DMS79 (cell line): ENCODE data around the gene RPL35.

Experiments
- DNase-seq: peaks from one replicate; lab custom pipeline; 2025; lab: John Stamatoyannopoulos, UW

The RPL35 gene

DNA sequence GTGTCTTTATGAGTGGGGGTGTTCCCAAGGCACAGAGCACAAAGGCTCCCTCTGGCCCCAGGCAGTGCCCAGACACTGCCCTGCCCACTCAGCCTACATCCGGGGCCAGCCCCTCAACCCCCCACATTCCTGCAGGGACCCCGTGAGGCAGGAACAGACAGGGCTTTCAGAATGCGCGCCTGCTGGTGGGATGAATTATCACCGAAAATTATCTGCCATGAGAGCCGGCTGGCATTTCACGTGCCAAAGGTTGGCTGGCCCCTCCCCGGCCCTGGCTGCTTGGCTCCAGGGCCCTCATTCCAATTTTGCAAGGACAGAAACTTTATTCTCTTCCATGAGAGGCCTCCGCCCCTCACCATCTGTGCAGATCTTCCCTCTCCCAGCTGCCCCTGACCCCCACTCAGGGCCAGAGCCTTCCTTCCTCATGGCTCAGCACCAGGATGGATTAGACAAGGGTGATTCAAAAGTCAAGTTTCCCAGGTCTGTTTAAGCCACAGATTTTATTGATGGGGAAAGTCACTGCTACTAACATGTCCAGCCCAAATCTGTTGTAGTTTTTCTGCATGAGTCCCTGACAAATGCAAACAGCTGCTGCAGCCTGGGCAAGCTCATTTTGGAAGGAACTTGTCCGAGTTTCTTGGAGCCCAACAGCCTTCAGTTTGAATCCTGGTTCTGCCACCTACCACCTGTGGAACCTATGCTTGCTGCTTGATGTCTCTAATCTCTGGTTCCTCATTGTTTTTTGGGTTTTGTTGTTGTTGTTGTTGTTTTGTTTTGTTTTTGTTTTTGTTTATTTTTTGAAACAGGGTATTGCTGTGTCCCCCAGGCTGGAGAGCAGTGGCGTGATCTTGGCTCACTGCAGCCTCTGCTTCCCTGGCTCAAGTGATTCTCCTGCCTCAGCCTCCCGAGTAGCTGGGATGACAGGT is 40.8 kb downstream of the RPL35 start:
- no peak for DNase-seq

DNA sequence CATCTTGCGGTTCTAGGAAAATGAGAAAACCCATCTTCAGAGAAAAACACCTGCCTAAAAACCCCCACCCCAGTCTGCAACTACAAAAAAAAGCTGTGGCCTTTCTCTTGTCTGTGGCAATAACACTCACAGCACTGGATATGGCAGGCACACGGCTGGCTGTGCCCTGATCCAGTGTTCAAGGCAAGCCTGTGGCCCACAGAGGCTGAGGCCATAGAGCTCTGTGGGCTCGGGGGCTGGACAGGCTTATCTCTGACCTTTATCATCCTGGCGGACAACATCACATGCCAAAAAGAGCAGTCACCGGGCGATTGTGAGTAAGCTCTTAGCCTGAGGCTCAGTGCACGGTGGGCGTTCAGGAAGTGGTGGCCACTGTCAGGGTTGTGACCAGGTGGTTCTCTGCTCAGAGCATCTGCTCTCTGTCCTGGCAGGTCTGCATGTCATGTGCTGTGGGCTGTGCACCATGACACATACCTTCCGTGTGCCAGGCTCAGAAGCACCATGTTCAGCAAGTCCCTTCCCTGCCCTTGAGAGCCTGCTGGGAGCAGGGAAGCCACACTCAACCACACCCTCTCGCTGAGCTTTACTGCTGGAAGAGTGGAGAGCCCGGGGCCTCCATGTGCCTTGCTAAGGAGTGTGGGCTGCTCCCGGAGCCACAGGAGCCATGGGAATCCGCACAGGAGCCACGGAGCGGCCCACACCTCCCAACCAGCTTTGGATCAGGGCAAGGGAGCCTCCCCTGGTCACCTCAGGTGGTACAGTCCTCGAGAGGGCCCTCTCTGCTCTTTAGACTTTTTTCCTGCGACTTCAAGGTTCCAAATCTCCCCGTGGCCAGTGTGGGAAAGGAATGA is 43.1 kb downstream of the RPL35 start:
- no peak for DNase-seq

DNA sequence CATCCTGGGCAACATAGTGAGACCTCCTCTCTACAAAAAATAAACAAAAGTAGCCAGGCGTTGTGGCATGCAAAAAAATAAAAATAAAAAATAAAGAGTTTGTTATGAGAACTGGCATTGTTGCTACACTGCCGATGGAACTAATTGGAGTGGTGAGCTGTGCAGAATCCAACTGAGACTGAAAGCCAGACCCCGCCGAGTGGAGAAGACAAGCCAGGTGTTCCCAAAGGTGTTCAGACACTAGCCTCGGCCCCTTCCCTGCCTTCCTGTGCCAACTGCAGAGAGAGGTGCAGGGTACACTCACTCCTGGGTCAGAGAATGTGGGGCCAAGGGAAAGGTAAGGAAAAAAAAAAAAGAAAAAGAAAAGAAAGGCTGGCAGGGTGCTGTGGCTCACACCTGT is 46.2 kb downstream of the RPL35 start:
- no peak for DNase-seq

DNA sequence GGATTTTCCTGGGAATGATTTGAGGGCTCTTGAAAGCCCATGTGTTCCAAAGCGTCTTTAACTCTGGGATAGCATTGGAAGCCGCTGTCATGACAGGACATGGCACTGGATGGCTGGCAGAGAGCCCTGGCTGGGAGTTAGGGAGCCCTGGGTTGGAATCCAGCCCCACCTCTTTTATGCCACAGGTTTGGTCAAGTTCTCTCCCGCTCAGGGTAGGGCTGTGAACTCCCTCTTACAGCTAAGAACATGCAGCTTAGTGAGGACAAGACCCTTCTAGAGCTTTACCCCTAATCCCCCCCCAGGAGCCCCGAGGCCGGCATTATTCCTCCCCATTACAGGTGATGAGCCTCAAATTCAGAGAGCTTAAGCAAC is 47.6 kb downstream of the RPL35 start:
- no peak for DNase-seq

DNA sequence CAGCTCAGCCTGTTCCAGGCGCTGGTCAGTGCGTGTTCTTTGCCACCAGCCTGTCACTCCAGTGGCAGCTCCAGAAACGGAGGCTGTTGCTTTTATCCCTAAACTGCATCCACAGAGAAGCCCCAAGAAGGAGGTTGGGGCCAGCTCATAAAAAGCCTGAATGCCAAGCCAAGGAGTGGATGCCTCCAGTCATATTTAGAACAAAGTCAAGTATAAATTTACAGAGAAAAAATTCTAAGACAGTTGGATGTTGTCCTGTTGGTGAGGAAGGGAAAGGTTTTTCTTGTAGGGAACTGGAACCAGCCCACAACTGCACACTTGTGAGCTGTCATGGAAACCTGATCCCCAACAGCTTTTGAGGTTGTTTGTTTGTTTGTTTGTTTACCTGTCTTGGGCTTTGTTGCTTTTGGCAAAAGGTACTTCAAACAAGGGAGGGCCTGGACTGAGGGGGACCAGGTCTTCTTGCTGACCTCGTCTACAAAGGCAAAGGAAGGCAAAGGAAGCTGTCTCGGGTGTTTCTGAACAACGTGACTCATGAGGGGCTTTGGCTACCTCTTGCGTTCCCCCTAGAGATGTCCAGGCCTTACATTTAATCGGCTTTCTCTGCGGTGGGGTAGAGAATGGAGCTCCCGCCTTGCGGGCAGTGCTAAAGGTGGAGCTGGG is 48.1 kb downstream of the RPL35 start:
- DNase-seq = no peak

- no peak for DNase-seq
Measured at GRCh38 chr9:124813041-124813440, 48.7 kb downstream of the RPL35 start.

GRCh38 chr9:124812441-124812876 is 49.3 kb downstream of the RPL35 start:
- no peak for DNase-seq

GRCh38 chr9:124810663-124811355 is 50.9 kb downstream of the RPL35 start:
- DNase-seq = no peak

GRCh38 chr9:124809741-124810500 is 51.8 kb downstream of the RPL35 start:
- no peak for DNase-seq

GRCh38 chr9:124809211-124809610 is 52.5 kb downstream of the RPL35 start:
- no peak for DNase-seq

DNA sequence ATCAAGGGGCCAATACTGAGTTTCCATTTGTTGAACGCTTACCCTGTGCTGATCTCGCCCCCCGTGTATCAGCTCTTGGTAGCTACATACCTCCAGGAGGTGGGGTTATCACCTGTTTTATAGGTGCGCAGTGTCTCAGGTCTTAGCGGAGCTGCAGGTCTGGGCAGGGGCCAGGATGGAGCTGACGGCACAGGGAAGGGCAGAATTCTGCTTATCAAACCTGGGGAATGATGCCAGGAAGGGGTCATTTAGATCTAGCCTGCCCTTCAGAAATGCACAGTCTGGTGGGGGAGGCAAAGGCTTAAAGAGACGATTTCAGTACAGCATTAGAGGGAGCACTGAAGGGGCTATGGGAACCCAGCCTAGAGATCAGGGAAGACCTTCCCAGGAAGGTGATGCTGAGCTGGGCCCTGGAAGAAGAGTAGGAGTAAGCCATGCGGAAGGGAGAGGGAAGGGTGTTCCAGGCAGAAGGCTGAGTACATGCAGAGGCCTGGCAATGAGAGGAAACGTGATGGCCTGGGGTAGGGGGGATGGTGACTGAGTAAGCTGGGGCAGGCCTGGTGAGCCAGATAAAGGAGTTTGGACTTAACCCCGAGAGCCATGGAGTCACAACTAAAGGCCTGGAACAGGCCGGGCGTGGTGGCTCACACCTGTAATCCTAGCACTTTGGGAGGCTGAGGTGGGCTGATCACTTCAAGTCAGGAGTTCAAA is 53.4 kb downstream of the RPL35 start:
- DNase-seq = no peak
